WTC11 (cell line): ENCODE measurements around the gene JADE2. TPM values are rescaled to one million over a fixed set of nuclear protein-coding genes. Genes with fewer than 3 reads are reported as not detected.

Experiments
- ATF1 ChIP-seq: sonication (generic); formaldehyde crosslinking; IDR thresholded peaks from 2 replicates; pipeline ENCODE4 v1.8.1; 2023; ENCODE audit warnings: mild to moderate bottlenecking, moderate library complexity, missing genetic modification reagents
- FOXJ3 ChIP-seq: sonication (generic); formaldehyde crosslinking; IDR thresholded peaks from 2 replicates; pipeline ENCODE4 v1.9.0; 2021; ENCODE audit warnings: missing genetic modification reagents, mild to moderate bottlenecking, borderline replicate concordance
- FOXK1 ChIP-seq: sonication (generic); formaldehyde crosslinking; IDR thresholded peaks from 2 replicates; pipeline ENCODE4 v1.8.0; 2022; ENCODE audit warnings: mild to moderate bottlenecking, moderate library complexity, missing genetic modification reagents
- GRHL2 ChIP-seq: fragments of 250-450 bp; sonication (Bioruptor Pico); IDR thresholded peaks from 2 replicates; pipeline ENCODE4 v1.8.0; 2022; ENCODE audit warnings: mild to moderate bottlenecking, moderate library complexity; ENCODE audit not compliant: insufficient replicate concordance, severe bottlenecking
- SP1 ChIP-seq: sonication (generic); formaldehyde crosslinking; conservative IDR thresholded peaks from 2 replicates; pipeline ENCODE4 v1.8.1; 2022; ENCODE audit warnings: missing genetic modification reagents
- ZBTB21 ChIP-seq: sonication (generic); formaldehyde crosslinking; IDR thresholded peaks from 2 replicates; pipeline ENCODE4 v1.8.1; 2023; ENCODE audit warnings: mild to moderate bottlenecking, missing genetic modification reagents, borderline replicate concordance
- ZNF232 ChIP-seq: sonication (generic); formaldehyde crosslinking; IDR thresholded peaks from 2 replicates; pipeline ENCODE4 v1.8.0; 2022; ENCODE audit warnings: mild to moderate bottlenecking, missing genetic modification reagents
- total RNA-seq: library from RNA; stranded (reverse); gene quantifications from 3 replicates; pipeline ENCODE4 v1.2.3, GENCODE V29; 2021
- TF ChIP-seq, protein P1 (sequence below): sonication (generic); formaldehyde crosslinking; IDR thresholded peaks from 2 replicates; pipeline ENCODE4 v1.8.1; 2023; ENCODE audit warnings: mild to moderate bottlenecking, moderate library complexity, missing genetic modification reagents
- TF ChIP-seq, protein P2 (sequence below): sonication (generic); formaldehyde crosslinking; IDR thresholded peaks from 2 replicates; pipeline ENCODE4 v1.8.0; 2022; ENCODE audit warnings: mild to moderate bottlenecking, missing genetic modification reagents
- TF ChIP-seq, protein P3 (sequence below): sonication (generic); formaldehyde crosslinking; IDR thresholded peaks from 2 replicates; pipeline ENCODE4 v1.8.1; 2023; ENCODE audit warnings: mild to moderate bottlenecking, missing genetic modification reagents, moderate library complexity
- TF ChIP-seq, protein P4 (sequence below): fragments of 250-450 bp; sonication (Bioruptor Pico); IDR thresholded peaks from 2 replicates; pipeline ENCODE4 v1.8.0; 2021; ENCODE audit warnings: mild to moderate bottlenecking
- TF ChIP-seq, protein P5 (sequence below): fragments of 250-450 bp; sonication (Bioruptor Pico); IDR thresholded peaks from 2 replicates; pipeline ENCODE4 v1.9.0; 2021; ENCODE audit warnings: mild to moderate bottlenecking, borderline replicate concordance
- TF ChIP-seq, protein P6 (sequence below): sonication (generic); formaldehyde crosslinking; IDR thresholded peaks from 2 replicates; pipeline ENCODE4 v1.8.1; 2022; ENCODE audit warnings: low read depth, mild to moderate bottlenecking, moderate library complexity, missing genetic modification reagents, borderline replicate concordance
- TF ChIP-seq, protein P7 (sequence below): fragments of 250-450 bp; sonication (Bioruptor Pico); IDR thresholded peaks from 2 replicates; pipeline ENCODE4 v2.1.2; 2022; ENCODE audit warnings: mild to moderate bottlenecking, moderate library complexity

The JADE2 gene
- total RNA-seq, 1 experiment from 2014 or later = 40.8 TPM

DNA sequence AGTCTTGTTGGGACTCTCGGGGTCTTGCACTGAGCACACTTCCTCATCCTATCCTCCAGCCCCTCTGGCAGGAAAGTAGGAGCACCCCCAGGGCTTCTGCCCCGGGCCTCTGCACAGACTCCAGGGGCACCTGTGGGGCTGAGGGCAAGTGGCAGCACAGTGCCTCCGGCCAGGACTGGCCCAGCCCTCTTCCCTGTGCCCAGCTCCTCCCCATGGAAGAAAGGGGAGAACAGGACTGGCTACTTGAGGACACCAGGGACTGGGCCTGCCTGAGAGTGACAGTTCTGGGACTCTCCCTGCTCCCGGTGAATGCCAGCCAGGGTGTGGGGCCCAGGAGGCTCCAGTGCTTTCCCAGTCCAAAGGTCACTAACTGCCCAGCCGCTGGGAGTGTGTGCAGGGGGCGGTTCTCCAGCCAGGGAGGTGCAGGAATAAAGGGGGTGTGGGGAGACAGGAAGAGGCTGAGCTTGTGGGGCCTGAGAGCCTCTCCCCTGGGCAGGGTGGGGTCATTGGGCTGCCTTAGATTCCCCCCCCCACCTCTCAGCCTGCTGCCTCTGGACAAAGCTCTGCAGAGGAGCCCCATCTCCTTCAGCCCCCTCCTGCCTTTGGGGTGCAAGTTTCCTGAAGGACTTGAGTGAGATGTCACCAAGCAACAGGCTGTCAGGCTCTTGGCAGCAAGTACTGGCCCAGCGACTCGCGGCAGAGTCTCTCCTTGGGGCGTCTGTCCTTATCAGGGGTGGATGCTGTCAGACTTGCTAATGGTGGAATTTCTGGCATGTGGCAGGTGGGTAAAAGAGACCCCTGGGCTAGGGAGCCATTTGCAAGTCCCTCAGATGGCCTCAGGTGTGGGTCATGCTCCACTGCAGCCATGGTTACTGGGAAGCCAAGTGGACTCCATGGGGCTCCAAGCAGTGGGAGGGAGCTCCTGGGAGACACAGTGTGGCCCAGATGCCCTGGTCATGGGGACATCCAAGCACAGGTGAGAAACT is 19.1 kb upstream of the JADE2 start (continued):
- TF ChIP-seq, protein P1, sequence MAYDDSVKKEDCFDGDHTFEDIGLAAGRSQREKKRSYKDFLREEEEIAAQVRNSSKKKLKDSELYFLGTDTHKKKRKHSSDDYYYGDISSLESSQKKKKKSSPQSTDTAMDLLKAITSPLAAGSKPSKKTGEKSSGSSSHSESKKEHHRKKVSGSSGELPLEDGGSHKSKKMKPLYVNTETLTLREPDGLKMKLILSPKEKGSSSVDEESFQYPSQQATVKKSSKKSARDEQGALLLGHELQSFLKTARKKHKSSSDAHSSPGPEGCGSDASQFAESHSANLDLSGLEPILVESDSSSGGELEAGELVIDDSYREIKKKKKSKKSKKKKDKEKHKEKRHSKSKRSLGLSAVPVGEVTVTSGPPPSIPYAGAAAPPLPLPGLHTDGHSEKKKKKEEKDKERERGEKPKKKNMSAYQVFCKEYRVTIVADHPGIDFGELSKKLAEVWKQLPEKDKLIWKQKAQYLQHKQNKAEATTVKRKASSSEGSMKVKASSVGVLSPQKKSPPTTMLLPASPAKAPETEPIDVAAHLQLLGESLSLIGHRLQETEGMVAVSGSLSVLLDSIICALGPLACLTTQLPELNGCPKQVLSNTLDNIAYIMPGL (CRISPR knock-in tag) = no peak
- TF ChIP-seq ATF1 (CRISPR knock-in tag) (no peak), FOXJ3 (CRISPR knock-in tag) (no peak), ZNF232 (CRISPR knock-in tag) (no peak), ZBTB21 (CRISPR knock-in tag) (0 out of 2 replicates have a peak, but pooled peaks have one; percentile 23), GRHL2 (CRISPR knock-in tag) (no peak), FOXK1 (CRISPR knock-in tag) (no peak), SP1 (CRISPR knock-in tag) (0 out of 2 replicates have a peak, but pooled peaks have one; percentile 21)
- TF ChIP-seq, protein P2, sequence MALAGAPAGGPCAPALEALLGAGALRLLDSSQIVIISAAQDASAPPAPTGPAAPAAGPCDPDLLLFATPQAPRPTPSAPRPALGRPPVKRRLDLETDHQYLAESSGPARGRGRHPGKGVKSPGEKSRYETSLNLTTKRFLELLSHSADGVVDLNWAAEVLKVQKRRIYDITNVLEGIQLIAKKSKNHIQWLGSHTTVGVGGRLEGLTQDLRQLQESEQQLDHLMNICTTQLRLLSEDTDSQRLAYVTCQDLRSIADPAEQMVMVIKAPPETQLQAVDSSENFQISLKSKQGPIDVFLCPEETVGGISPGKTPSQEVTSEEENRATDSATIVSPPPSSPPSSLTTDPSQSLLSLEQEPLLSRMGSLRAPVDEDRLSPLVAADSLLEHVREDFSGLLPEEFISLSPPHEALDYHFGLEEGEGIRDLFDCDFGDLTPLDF (CRISPR knock-in tag) = no peak
- TF ChIP-seq, protein P3, sequence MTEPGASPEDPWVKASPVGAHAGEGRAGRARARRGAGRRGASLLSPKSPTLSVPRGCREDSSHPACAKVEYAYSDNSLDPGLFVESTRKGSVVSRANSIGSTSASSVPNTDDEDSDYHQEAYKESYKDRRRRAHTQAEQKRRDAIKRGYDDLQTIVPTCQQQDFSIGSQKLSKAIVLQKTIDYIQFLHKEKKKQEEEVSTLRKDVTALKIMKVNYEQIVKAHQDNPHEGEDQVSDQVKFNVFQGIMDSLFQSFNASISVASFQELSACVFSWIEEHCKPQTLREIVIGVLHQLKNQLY (CRISPR knock-in tag) = no peak
- TF ChIP-seq, protein P4, sequence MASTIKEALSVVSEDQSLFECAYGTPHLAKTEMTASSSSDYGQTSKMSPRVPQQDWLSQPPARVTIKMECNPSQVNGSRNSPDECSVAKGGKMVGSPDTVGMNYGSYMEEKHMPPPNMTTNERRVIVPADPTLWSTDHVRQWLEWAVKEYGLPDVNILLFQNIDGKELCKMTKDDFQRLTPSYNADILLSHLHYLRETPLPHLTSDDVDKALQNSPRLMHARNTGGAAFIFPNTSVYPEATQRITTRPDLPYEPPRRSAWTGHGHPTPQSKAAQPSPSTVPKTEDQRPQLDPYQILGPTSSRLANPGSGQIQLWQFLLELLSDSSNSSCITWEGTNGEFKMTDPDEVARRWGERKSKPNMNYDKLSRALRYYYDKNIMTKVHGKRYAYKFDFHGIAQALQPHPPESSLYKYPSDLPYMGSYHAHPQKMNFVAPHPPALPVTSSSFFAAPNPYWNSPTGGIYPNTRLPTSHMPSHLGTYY = no peak
- TF ChIP-seq, protein P5, sequence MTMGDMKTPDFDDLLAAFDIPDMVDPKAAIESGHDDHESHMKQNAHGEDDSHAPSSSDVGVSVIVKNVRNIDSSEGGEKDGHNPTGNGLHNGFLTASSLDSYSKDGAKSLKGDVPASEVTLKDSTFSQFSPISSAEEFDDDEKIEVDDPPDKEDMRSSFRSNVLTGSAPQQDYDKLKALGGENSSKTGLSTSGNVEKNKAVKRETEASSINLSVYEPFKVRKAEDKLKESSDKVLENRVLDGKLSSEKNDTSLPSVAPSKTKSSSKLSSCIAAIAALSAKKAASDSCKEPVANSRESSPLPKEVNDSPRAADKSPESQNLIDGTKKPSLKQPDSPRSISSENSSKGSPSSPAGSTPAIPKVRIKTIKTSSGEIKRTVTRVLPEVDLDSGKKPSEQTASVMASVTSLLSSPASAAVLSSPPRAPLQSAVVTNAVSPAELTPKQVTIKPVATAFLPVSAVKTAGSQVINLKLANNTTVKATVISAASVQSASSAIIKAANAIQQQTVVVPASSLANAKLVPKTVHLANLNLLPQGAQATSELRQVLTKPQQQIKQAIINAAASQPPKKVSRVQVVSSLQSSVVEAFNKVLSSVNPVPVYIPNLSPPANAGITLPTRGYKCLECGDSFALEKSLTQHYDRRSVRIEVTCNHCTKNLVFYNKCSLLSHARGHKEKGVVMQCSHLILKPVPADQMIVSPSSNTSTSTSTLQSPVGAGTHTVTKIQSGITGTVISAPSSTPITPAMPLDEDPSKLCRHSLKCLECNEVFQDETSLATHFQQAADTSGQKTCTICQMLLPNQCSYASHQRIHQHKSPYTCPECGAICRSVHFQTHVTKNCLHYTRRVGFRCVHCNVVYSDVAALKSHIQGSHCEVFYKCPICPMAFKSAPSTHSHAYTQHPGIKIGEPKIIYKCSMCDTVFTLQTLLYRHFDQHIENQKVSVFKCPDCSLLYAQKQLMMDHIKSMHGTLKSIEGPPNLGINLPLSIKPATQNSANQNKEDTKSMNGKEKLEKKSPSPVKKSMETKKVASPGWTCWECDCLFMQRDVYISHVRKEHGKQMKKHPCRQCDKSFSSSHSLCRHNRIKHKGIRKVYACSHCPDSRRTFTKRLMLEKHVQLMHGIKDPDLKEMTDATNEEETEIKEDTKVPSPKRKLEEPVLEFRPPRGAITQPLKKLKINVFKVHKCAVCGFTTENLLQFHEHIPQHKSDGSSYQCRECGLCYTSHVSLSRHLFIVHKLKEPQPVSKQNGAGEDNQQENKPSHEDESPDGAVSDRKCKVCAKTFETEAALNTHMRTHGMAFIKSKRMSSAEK (CRISPR knock-in tag) = no peak
- TF ChIP-seq, protein P6, sequence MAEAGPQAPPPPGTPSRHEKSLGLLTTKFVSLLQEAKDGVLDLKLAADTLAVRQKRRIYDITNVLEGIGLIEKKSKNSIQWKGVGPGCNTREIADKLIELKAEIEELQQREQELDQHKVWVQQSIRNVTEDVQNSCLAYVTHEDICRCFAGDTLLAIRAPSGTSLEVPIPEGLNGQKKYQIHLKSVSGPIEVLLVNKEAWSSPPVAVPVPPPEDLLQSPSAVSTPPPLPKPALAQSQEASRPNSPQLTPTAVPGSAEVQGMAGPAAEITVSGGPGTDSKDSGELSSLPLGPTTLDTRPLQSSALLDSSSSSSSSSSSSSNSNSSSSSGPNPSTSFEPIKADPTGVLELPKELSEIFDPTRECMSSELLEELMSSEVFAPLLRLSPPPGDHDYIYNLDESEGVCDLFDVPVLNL (CRISPR knock-in tag) = no peak
- TF ChIP-seq, protein P7, sequence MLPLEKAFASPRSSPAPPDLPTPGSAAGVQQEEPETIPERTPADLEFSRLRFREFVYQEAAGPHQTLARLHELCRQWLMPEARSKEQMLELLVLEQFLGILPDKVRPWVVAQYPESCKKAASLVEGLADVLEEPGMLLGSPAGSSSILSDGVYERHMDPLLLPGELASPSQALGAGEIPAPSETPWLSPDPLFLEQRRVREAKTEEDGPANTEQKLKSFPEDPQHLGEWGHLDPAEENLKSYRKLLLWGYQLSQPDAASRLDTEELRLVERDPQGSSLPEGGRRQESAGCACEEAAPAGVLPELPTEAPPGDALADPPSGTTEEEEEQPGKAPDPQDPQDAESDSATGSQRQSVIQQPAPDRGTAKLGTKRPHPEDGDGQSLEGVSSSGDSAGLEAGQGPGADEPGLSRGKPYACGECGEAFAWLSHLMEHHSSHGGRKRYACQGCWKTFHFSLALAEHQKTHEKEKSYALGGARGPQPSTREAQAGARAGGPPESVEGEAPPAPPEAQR (CRISPR knock-in tag) = no peak
